ENCODE data around the gene SMIM27.

DNA sequence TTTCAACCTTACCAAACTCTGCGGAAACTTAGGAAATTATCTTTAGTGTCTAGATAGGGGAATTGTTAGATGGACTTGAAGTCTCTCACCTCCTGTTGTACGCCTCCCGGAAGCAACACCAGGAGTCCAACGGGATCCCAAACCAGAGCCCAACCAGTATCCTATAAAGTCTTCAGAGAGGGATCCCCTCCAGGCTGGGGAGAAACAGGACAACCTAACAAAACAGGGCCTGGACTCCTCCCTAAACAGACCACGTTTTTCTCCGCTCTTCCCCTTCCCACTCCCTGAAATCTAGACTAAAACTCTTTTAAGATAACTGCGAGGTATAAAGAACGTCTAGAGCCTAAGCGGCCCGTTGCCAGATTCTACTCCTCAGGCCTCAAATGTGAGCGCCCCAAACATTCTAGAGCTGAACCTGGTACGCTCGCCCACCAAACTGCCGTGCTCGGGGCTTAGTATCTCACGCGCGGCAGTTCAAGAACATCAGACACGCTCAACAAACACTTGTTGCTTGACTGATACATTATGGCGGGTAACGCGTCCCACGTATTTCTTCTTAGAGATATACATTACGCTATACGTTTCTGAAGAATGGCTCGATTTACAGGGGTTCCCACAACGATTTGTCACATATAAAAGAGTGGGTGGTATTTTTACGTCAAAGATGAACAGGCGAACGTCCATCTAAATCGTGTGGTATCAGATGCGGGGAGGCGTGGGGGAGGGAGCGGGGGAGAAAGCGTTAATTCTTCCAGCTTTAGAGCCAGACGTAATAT lies 663 bp upstream of the SMIM27 start:
- TF ChIP-seq FOXK2 (IDR thresholded peaks at IDR 0.05) (no peak), SP1 (IDR thresholded peaks at IDR 0.05) (no peak), TARDBP (IDR thresholded peaks at IDR 0.05) (no peak), CTBP1 (IDR thresholded peaks at IDR 0.05; ENCODE audit: borderline replicate concordance) (no peak), BHLHE40 (IDR thresholded peaks at IDR 0.05; ENCODE audit: borderline replicate concordance) (no peak), ELF4 (IDR thresholded peaks at IDR 0.05) (no peak)

All from HEK293T (cell line).